Activated CD8-positive, alpha-beta memory T cell treated with anti-CD3 and anti-CD28 coated beads, Interleukin-2, amount 10 ng/mL, durations not matched to agents 7 days and 5 days (primary cell): ENCODE measurements around the gene SERPINF2. TPM values are rescaled to one million over a fixed set of nuclear protein-coding genes. Genes with fewer than 3 reads are reported as not detected.
"Not testable (repeated sequence)": the region's sequence is repeated elsewhere in the genome, so short reads cannot be mapped to it uniquely, and the experiment has no call there.

Experiments used
- ATAC-seq: fragments of 150-1000 bp; cut with Tn5 transposase; one replicate; pipeline ENCODE4 v1.10.0; 2021; ENCODE audit warnings: moderate library complexity
- CTCF ChIA-PET: fragments of 350-600 bp; sonication (Branson Sonifier 250); formaldehyde crosslinking; loops from one replicate; lab custom pipeline; 2021; ENCODE audit warnings: antibody characterized with exemption; lab: Charles Lee
- DNase-seq: peaks from one replicate; pipeline ENCODE4 v3.0.0-alpha.2; 2020
- H3K27ac Mint-ChIP-seq: one replicate; pipeline ENCODE4 v1.8.0; 2021; ENCODE audit warnings: mild to moderate bottlenecking, mixed read lengths
- H3K27me3 Mint-ChIP-seq: one replicate; pipeline ENCODE4 v1.8.0; 2021; ENCODE audit warnings: mixed read lengths
- H3K36me3 Mint-ChIP-seq: one replicate; pipeline ENCODE4 v1.8.0; 2021; ENCODE audit warnings: mild to moderate bottlenecking, mixed read lengths
- H3K4me1 Mint-ChIP-seq: one replicate; pipeline ENCODE4 v1.8.0; 2021; ENCODE audit warnings: mixed read lengths
- H3K4me3 Mint-ChIP-seq: one replicate; pipeline ENCODE4 v1.8.0; 2021; ENCODE audit warnings: mild to moderate bottlenecking, moderate library complexity, mixed read lengths
- H3K9me3 Mint-ChIP-seq: one replicate; pipeline ENCODE4 v1.8.0; 2022; ENCODE audit warnings: low read depth, mixed read lengths
- total RNA-seq, 2 experiments: library from RNA; stranded (reverse); gene quantifications; one replicate each; pipeline ENCODE4 v1.2.3, GENCODE V29; 2021

Gene SERPINF2
- total RNA-seq, 2 experiments from 2014 or later, result 0.18 to 0.19 TPM

DNA sequence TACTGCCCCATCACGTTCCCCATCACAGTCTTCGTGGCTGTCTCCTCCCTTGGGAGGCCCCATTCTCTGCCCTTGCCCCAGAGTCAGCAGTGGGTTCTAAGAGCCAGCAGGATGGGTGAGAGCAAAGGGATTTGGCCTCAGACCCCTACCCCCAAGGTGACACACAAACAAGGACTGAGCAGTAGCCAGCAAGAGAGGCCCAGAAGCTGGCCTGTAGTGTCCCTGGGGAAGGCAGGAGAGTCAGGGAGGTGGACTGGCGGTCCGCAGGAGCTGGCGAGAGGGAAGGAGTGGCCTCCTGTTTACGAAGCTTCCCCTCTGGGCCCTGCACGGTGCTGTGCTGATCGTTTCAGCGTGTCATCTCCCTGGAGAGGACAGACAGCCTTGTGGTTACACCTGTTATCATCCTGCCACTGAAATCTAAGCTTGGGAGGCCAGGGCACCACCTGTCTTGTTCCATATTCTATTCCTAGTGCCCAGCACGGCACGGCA lies 9.8 kb upstream of the SERPINF2 start:
- DNase-seq (no peak), ATAC-seq (no peak)
- Mint-ChIP-seq H3K27me3 (no peaks in the 10 kb centered on the region), H3K36me3 (peaks cover 6% of the 10 kb centered on the region), H3K4me1 (peaks cover 20% of the 10 kb centered on the region), H3K4me3 (no peak overlapping the region), H3K9me3 (no peaks in the 10 kb centered on the region), H3K27ac (no peak overlapping the region)
- CTCF ChIA-PET, result no interaction called here

DNA sequence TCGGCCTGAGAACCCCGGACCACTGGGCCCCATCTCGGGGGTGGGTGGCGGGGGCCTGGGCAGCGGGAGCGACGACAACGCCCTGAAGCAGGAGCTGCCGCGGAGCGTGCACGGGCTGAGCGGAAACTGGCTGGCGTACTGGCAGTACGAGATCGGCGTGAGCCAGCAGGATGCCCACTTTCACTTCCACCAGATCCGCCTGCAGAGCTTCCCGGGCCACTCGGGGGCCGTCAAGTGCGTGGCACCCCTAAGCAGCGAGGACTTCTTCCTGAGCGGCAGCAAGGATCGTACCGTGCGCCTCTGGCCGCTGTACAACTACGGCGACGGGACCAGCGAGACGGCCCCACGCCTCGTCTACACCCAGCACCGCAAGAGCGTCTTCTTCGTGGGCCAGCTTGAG lies 8.9 kb upstream of the SERPINF2 start:
- ATAC-seq (no peak), DNase-seq (no peak)
- CTCF ChIA-PET, result no interaction called here
- H3K27ac Mint-ChIP-seq, result no peak overlapping the region
- H3K9me3 Mint-ChIP-seq, result no peaks in the 10 kb centered on the region
- peaks cover 15% of the 10 kb centered on the region for H3K4me1 Mint-ChIP-seq
- H3K36me3 Mint-ChIP-seq, result peaks cover 6% of the 10 kb centered on the region
- no peak overlapping the region for H3K4me3 Mint-ChIP-seq
- H3K27me3 Mint-ChIP-seq, result no peaks in the 10 kb centered on the region

- H3K4me3 Mint-ChIP-seq, result no peak overlapping the region
- H3K9me3 Mint-ChIP-seq, result no peaks in the 10 kb centered on the region
- H3K4me1 Mint-ChIP-seq, result peaks cover 10% of the 10 kb centered on the region
- no peaks in the 10 kb centered on the region for H3K27me3 Mint-ChIP-seq
- no peak for DNase-seq
- ATAC-seq, result no peak
- CTCF ChIA-PET, result no interaction called here
- H3K27ac Mint-ChIP-seq, result no peak overlapping the region
- H3K36me3 Mint-ChIP-seq, result peaks cover 2% of the 10 kb centered on the region
Observed at GRCh38 chr17:1735418-1735817, 7.3 kb upstream of the SERPINF2 start.

- Mint-ChIP-seq H3K9me3 (no peaks in the 10 kb centered on the region), H3K4me3 (no peak overlapping the region), H3K27ac (no peak overlapping the region), H3K4me1 (peaks cover 10% of the 10 kb centered on the region), H3K27me3 (no peaks in the 10 kb centered on the region), H3K36me3 (peaks cover 2% of the 10 kb centered on the region)
- no peak for DNase-seq
- ATAC-seq, result no peak
- CTCF ChIA-PET, result interaction anchor here (2.0 kb wide), 1 partner anchor 15 kb away, joined by 4 read pairs; no protein-coding TSS in a partner anchor
Observed at GRCh38 chr17:1735834-1736347, 6.8 kb upstream of the SERPINF2 start.

- no peak overlapping the region for H3K27ac Mint-ChIP-seq
- H3K9me3 Mint-ChIP-seq, result no peaks in the 10 kb centered on the region
- CTCF ChIA-PET, result interaction anchor here (2.0 kb wide), 1 partner anchor 15 kb away, joined by 4 read pairs; no protein-coding TSS in a partner anchor
- H3K36me3 Mint-ChIP-seq, result peaks cover 2% of the 10 kb centered on the region
- H3K4me3 Mint-ChIP-seq, result no peak overlapping the region
- no peaks in the 10 kb centered on the region for H3K27me3 Mint-ChIP-seq
- peaks cover 10% of the 10 kb centered on the region for H3K4me1 Mint-ChIP-seq
- ATAC-seq (no peak), DNase-seq (no peak)
Observed at GRCh38 chr17:1736348-1737281, 6.1 kb upstream of the SERPINF2 start.

DNA sequence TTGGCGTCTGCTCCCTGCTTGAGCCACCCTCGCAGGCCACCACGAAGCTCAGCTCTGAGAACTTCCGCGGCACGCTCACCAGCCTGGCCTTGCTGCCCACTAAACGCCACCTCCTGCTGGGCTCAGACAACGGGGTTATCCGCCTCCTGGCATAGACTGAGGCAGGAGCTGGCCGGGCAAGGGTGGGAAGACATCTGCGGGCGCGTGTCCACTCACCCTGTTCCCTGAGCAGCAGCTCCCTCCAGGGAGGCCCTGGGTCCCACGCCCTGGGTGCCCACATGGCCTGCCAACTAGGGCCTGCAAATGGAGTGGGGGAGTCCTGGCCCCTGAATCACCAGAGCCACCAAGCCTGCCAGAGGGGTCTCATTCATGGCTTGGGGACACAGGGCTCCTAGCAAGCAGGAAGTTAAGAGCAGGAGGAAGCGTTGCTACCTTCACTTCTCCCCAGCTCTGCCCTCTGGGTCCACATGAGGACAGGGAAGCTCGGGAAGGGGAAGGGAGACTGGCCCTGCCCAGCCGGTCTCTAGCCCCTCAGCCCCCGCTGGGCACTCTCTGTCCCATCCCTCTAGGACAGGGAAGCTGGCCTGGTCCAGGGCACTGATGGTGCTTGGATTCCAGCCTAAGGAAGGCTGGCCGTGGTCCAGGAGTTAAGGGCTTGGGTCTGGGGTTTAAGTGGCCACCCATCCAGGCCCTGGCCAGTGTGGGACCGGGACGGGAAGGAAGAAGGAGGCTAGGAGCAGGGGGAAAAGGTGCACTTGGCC lies 5.0 kb upstream of the SERPINF2 start:
- H3K4me1 Mint-ChIP-seq, result peaks cover 10% of the 10 kb centered on the region
- no peak overlapping the region for H3K27ac Mint-ChIP-seq
- CTCF ChIA-PET, result interaction anchor here (2.0 kb wide), 1 partner anchor 16 kb away, joined by 4 read pairs; no protein-coding TSS in a partner anchor
- DNase-seq, result no peak
- H3K9me3 Mint-ChIP-seq, result no peaks in the 10 kb centered on the region
- no peak for ATAC-seq
- H3K27me3 Mint-ChIP-seq, result no peaks in the 10 kb centered on the region
- H3K36me3 Mint-ChIP-seq, result peaks cover 2% of the 10 kb centered on the region
- H3K4me3 Mint-ChIP-seq, result no peak overlapping the region

DNA sequence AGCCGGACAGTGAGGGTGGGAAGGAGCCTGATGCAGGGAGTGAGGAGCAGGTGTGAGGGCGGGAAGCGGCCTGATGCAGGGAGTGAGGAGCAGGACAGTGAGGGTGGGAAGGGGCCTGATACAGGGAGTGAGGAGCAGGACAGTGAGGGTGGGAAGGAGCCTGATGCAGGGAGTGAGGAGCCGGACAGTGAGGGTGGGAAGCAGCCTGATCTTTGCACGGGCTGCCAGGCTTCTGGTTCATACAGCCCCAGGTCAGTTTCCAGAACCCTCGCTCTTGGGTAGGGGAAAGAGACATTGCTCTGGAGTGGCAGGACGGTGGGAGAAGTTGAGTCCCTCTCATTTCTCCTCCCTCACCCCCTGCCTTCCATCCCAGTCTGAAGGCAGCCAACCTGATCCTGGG lies 772 bp upstream of the SERPINF2 start:
- DNase-seq, CTCF ChIA-PET, H3K4me3 Mint-ChIP-seq, H3K4me1 Mint-ChIP-seq, H3K27ac Mint-ChIP-seq, ATAC-seq, H3K9me3 Mint-ChIP-seq, H3K36me3 Mint-ChIP-seq, H3K27me3 Mint-ChIP-seq: not testable (repeated sequence)

GRCh38 chr17:1743088-1743439 lies 393 bp downstream of the SERPINF2 start:
- ATAC-seq (no peak), DNase-seq (no peak)
- H3K4me3 Mint-ChIP-seq, result no peak overlapping the region
- no peaks in the 10 kb centered on the region for H3K9me3 Mint-ChIP-seq
- no peak overlapping the region for H3K27ac Mint-ChIP-seq
- no peaks in the 10 kb centered on the region for H3K36me3 Mint-ChIP-seq
- CTCF ChIA-PET, result no interaction called here
- H3K27me3 Mint-ChIP-seq, result no peaks in the 10 kb centered on the region
- no peaks in the 10 kb centered on the region for H3K4me1 Mint-ChIP-seq

DNA sequence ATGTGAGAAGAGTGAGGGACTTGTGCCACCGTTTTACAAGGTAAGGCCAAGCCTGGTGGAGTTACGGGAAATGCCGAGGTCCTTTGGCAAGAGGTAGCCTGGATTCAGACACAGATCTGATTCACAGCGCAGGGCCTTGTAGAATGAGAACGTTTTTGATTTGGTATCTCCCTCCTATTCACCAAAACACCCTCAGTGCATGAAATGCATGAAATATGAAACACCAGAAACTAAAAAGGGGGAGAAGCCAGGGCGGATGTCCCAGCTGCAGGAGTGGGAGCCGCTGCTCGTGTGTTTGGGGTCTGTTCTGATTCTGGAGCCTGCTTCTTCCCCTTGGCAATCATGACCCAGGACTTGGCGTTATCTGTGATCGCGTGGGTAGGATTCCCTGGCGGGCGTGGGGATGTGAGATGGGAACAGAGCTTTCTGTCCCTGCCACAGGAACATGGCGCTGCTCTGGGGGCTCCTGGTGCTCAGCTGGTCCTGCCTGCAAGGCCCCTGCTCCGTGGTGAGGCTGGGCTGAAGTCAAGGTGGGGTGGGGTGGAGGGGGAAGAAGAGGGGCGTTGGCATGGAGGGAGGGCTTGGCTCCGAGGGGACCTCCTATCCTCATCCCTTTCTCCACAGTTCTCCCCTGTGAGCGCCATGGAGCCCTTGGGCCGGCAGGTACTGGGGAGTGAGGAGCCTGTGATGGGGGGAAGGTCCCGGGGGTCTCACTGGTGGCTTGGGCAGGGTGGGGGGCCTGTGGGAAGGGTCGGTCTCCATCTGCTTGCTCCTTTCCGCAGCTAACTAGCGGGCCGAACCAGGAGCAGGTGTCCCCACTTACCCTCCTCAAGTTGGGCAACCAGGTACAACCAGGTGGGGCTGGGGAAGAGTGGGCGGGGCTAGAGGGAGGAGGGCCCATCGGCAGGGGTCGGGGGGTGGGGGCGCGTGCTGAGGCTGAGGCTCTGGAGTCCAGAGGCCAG lies 2.2 kb downstream of the SERPINF2 start:
- Mint-ChIP-seq H3K4me1 (no peaks in the 10 kb centered on the region), H3K36me3 (no peaks in the 10 kb centered on the region), H3K27ac (no peak overlapping the region), H3K9me3 (no peaks in the 10 kb centered on the region), H3K27me3 (no peaks in the 10 kb centered on the region), H3K4me3 (no peak overlapping the region)
- no peak for DNase-seq
- CTCF ChIA-PET, result interaction anchor here (1.4 kb wide), 1 partner anchor 121 kb away, joined by 5 read pairs; no protein-coding TSS in a partner anchor
- no peak for ATAC-seq

DNA sequence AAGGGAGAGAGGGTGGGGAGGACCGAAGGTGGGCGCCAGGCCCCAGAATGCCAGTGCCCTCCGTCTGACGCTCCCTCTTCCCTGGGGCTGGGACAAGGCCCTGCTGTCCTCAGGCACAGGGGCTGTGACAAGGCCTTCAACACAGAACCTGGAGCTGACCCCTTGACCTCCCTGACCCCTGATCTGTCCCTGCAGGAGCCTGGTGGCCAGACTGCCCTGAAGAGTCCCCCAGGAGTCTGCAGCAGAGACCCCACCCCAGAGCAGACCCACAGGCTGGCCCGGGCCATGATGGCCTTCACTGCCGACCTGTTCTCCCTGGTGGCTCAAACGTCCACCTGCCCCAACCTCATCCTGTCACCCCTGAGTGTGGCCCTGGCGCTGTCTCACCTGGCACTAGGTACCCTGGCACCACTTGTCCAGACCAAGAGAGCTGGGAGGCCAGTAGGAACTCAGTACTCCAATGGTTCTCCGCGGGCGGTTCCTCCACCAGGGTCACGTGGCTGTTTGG lies 2.9 kb downstream of the SERPINF2 start:
- H3K4me3 Mint-ChIP-seq, result no peak overlapping the region
- H3K9me3 Mint-ChIP-seq, result no peaks in the 10 kb centered on the region
- no peaks in the 10 kb centered on the region for H3K36me3 Mint-ChIP-seq
- H3K27me3 Mint-ChIP-seq, result no peaks in the 10 kb centered on the region
- H3K4me1 Mint-ChIP-seq, result no peaks in the 10 kb centered on the region
- ATAC-seq (no peak), DNase-seq (no peak)
- no peak overlapping the region for H3K27ac Mint-ChIP-seq
- CTCF ChIA-PET, result no interaction called here

GRCh38 chr17:1746975-1747543 lies 4.4 kb downstream of the SERPINF2 start:
- no peaks in the 10 kb centered on the region for H3K4me1 Mint-ChIP-seq
- H3K27me3 Mint-ChIP-seq, result no peaks in the 10 kb centered on the region
- no peak overlapping the region for H3K4me3 Mint-ChIP-seq
- no peaks in the 10 kb centered on the region for H3K9me3 Mint-ChIP-seq
- H3K27ac Mint-ChIP-seq, result no peak overlapping the region
- CTCF ChIA-PET, result interaction anchor here (0.8 kb wide), 1 partner anchor 36 kb away, joined by 3 read pairs; no protein-coding TSS in a partner anchor
- H3K36me3 Mint-ChIP-seq, result no peaks in the 10 kb centered on the region
- no peak for ATAC-seq
- DNase-seq, result no peak

DNA sequence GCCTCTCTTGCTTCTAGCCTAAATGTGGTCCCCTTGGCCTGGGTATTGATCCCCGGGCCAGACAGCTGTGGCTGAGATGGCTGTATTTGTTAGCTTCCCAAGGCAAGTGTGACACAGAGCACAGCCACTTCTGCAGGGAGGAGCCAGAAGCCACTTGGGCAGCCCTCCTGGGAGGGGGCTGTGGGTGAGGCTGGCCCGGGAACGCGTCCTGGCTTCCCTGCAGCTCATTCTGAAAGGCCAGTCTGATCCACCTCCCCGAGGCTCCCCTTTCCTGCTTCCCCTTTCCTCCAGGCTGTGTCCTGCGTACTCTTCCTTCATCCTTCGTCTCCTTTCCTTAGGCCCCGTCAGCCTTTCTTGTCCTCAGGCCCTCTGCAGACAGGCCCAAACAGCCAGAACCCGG lies 8.0 kb downstream of the SERPINF2 start:
- Mint-ChIP-seq H3K9me3 (no peaks in the 10 kb centered on the region), H3K4me3 (no peak overlapping the region), H3K4me1 (no peaks in the 10 kb centered on the region), H3K27me3 (no peaks in the 10 kb centered on the region), H3K36me3 (no peaks in the 10 kb centered on the region), H3K27ac (no peak overlapping the region)
- no peak for ATAC-seq
- CTCF ChIA-PET, result no interaction called here
- no peak for DNase-seq
